ENCODE results near the gene ACOT4. TPM values are rescaled to one million over a fixed set of nuclear protein-coding genes. Genes with fewer than 3 reads are reported as not detected.
"Not testable (repeated sequence)": the region's sequence is repeated elsewhere in the genome, so short reads cannot be mapped to it uniquely, and the experiment has no call there.

ACOT4 gene
- total and polyA plus RNA-seq, 4 donors: 0.60 to 4.2 (median 2.0) TPM

DNA sequence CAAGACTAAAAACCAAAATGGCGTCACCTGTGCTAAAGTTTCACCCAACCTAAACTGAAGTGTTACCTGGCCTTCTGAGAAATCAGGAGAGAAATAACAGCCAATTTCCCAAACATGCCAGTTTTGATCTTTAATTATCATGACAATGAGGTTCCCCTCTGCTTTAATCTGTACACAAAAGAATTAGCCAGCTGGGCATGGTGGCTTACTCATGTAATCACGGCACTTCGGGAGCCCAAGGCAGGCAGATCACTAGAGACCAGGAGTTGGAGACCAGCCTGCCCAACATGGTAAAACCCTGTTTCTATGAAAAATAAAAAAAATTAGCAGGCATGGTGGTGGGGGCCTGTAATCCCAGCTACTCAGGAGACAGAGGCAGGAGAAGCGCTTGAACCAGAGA, 37.8 kb upstream of the ACOT4 start:
- H3K9me3 ChIP-seq (ENCODE audit: control insufficient read depth in 4 of 4, insufficient read depth in 3 of 4, low read length in 3 of 4): no peaks in the 10 kb centered on the region
- TF ChIP-seq, protein P1, sequence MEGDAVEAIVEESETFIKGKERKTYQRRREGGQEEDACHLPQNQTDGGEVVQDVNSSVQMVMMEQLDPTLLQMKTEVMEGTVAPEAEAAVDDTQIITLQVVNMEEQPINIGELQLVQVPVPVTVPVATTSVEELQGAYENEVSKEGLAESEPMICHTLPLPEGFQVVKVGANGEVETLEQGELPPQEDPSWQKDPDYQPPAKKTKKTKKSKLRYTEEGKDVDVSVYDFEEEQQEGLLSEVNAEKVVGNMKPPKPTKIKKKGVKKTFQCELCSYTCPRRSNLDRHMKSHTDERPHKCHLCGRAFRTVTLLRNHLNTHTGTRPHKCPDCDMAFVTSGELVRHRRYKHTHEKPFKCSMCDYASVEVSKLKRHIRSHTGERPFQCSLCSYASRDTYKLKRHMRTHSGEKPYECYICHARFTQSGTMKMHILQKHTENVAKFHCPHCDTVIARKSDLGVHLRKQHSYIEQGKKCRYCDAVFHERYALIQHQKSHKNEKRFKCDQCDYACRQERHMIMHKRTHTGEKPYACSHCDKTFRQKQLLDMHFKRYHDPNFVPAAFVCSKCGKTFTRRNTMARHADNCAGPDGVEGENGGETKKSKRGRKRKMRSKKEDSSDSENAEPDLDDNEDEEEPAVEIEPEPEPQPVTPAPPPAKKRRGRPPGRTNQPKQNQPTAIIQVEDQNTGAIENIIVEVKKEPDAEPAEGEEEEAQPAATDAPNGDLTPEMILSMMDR (IDR thresholded peaks at IDR 0.05; ENCODE audit: control extremely low read depth, extremely low read depth): no peak
- no peaks in the 10 kb centered on the region for H3K36me3 ChIP-seq (ENCODE audit: control insufficient read depth in 4 of 4, insufficient read depth in 4 of 4, low read length in 4 of 4)
- no peaks in the 10 kb centered on the region for H3K4me1 ChIP-seq (ENCODE audit: control insufficient read depth in 5 of 5, insufficient read depth in 5 of 5, low read length in 5 of 5)
- H3K27ac ChIP-seq (ENCODE audit: low read depth in 1 of 2, low read length in 1 of 2): no peak overlapping the region
- no peak for ATAC-seq (ENCODE audit: insufficient read depth, low FRiP score)
- H3K27me3 ChIP-seq (ENCODE audit: control insufficient read depth in 3 of 3, insufficient read depth in 3 of 3, low read length in 2 of 3): no peaks in the 10 kb centered on the region
- H3K4me3 ChIP-seq: no peak overlapping the region
- no peak overlapping the region for H3K9ac ChIP-seq (ENCODE audit: insufficient read depth in 1 of 2, low read length in 2 of 2)
- WGBS, 2 donors: 98% methylated on average over 4 of the region's 4 CpGs; no CpG with 5 or more reads in 1 of the 2 donors
- no peak for DNase-seq

- not testable (repeated sequence) for H3K27me3 ChIP-seq (ENCODE audit: control insufficient read depth in 3 of 3, insufficient read depth in 3 of 3, low read length in 2 of 3); H3K27ac ChIP-seq (ENCODE audit: low read depth in 1 of 2, low read length in 1 of 2); H3K4me3 ChIP-seq; H3K9ac ChIP-seq (ENCODE audit: insufficient read depth in 1 of 2, low read length in 2 of 2); H3K36me3 ChIP-seq (ENCODE audit: control insufficient read depth in 4 of 4, insufficient read depth in 4 of 4, low read length in 4 of 4); H3K4me1 ChIP-seq (ENCODE audit: control insufficient read depth in 5 of 5, insufficient read depth in 5 of 5, low read length in 5 of 5); ATAC-seq (ENCODE audit: insufficient read depth, low FRiP score); DNase-seq; H3K9me3 ChIP-seq (ENCODE audit: control insufficient read depth in 4 of 4, insufficient read depth in 3 of 4, low read length in 3 of 4)
- WGBS, 2 donors: 39% methylated on average over 2 of the region's 2 CpGs; no CpG with 5 or more reads in 1 of the 2 donors
Observed at GRCh38 chr14:73557201-73557600, 34.5 kb upstream of the ACOT4 start.

- DNase-seq; H3K9ac ChIP-seq (ENCODE audit: insufficient read depth in 1 of 2, low read length in 2 of 2); H3K9me3 ChIP-seq (ENCODE audit: control insufficient read depth in 4 of 4, insufficient read depth in 3 of 4, low read length in 3 of 4); H3K27me3 ChIP-seq (ENCODE audit: control insufficient read depth in 3 of 3, insufficient read depth in 3 of 3, low read length in 2 of 3); H3K27ac ChIP-seq (ENCODE audit: low read depth in 1 of 2, low read length in 1 of 2); H3K4me3 ChIP-seq; H3K36me3 ChIP-seq (ENCODE audit: control insufficient read depth in 4 of 4, insufficient read depth in 4 of 4, low read length in 4 of 4); H3K4me1 ChIP-seq (ENCODE audit: control insufficient read depth in 5 of 5, insufficient read depth in 5 of 5, low read length in 5 of 5); ATAC-seq (ENCODE audit: insufficient read depth, low FRiP score): not testable (repeated sequence)
- WGBS, 2 donors: 82% methylated on average over 1 of the region's 2 CpGs; no CpG with 5 or more reads in 1 of the 2 donors
Observed at GRCh38 chr14:73558238-73558637, 33.4 kb upstream of the ACOT4 start.

- H3K9me3 ChIP-seq (ENCODE audit: control insufficient read depth in 4 of 4, insufficient read depth in 3 of 4, low read length in 3 of 4); DNase-seq; H3K36me3 ChIP-seq (ENCODE audit: control insufficient read depth in 4 of 4, insufficient read depth in 4 of 4, low read length in 4 of 4); H3K4me3 ChIP-seq; H3K9ac ChIP-seq (ENCODE audit: insufficient read depth in 1 of 2, low read length in 2 of 2); ATAC-seq (ENCODE audit: insufficient read depth, low FRiP score); H3K27me3 ChIP-seq (ENCODE audit: control insufficient read depth in 3 of 3, insufficient read depth in 3 of 3, low read length in 2 of 3); H3K27ac ChIP-seq (ENCODE audit: low read depth in 1 of 2, low read length in 1 of 2); H3K4me1 ChIP-seq (ENCODE audit: control insufficient read depth in 5 of 5, insufficient read depth in 5 of 5, low read length in 5 of 5): not testable (repeated sequence)
- WGBS, 2 donors: 94 to 96% methylated on average over 7 of the region's 7 CpGs
Observed at GRCh38 chr14:73562256-73562655, 29.4 kb upstream of the ACOT4 start.

- not testable (repeated sequence) for DNase-seq; H3K36me3 ChIP-seq (ENCODE audit: control insufficient read depth in 4 of 4, insufficient read depth in 4 of 4, low read length in 4 of 4); H3K27ac ChIP-seq (ENCODE audit: low read depth in 1 of 2, low read length in 1 of 2); H3K9ac ChIP-seq (ENCODE audit: insufficient read depth in 1 of 2, low read length in 2 of 2); ATAC-seq (ENCODE audit: insufficient read depth, low FRiP score); H3K27me3 ChIP-seq (ENCODE audit: control insufficient read depth in 3 of 3, insufficient read depth in 3 of 3, low read length in 2 of 3); H3K9me3 ChIP-seq (ENCODE audit: control insufficient read depth in 4 of 4, insufficient read depth in 3 of 4, low read length in 3 of 4); H3K4me1 ChIP-seq (ENCODE audit: control insufficient read depth in 5 of 5, insufficient read depth in 5 of 5, low read length in 5 of 5); H3K4me3 ChIP-seq
- 82 to 91% methylated on average over 6 of the region's 6 CpGs for WGBS, 2 donors
Observed at GRCh38 chr14:73562696-73563095, 29.0 kb upstream of the ACOT4 start.

DNA sequence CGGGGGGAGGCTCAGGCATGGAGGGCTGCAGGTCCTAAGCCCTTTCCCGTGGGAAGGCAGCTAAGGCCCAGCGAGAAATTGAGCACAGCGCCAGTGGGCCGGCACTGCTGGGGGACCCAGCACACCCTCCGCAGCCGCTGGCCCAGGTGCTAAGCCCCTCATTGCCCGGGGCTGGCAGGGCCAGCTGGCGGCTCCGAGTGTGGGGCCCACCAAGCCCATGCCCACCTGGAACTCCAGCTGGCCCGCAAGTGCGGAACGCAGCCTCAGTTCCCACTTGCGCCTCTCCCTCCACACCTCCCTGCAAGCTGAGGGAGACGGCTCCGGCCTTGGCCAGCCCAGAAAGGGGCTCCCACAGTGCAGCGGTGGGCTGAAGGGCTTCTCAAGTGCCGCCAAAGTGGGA, 25.2 kb upstream of the ACOT4 start:
- H3K4me3 ChIP-seq; H3K27me3 ChIP-seq (ENCODE audit: control insufficient read depth in 3 of 3, insufficient read depth in 3 of 3, low read length in 2 of 3); H3K9me3 ChIP-seq (ENCODE audit: control insufficient read depth in 4 of 4, insufficient read depth in 3 of 4, low read length in 3 of 4); H3K9ac ChIP-seq (ENCODE audit: insufficient read depth in 1 of 2, low read length in 2 of 2); H3K27ac ChIP-seq (ENCODE audit: low read depth in 1 of 2, low read length in 1 of 2); H3K36me3 ChIP-seq (ENCODE audit: control insufficient read depth in 4 of 4, insufficient read depth in 4 of 4, low read length in 4 of 4); ATAC-seq (ENCODE audit: insufficient read depth, low FRiP score); DNase-seq: not testable (repeated sequence)
- H3K4me1 ChIP-seq (ENCODE audit: control insufficient read depth in 5 of 5, insufficient read depth in 5 of 5, low read length in 5 of 5): peaks cover 6 to 16% (median 14%) of the 10 kb centered on the region in 5 donors
- WGBS, 2 donors: 87 to 97% methylated on average over 17 to 18 of the region's 18 CpGs

GRCh38 chr14:73566935-73567334, 24.7 kb upstream of the ACOT4 start:
- ATAC-seq (ENCODE audit: insufficient read depth, low FRiP score); H3K9me3 ChIP-seq (ENCODE audit: control insufficient read depth in 4 of 4, insufficient read depth in 3 of 4, low read length in 3 of 4); H3K4me3 ChIP-seq; DNase-seq; H3K27me3 ChIP-seq (ENCODE audit: control insufficient read depth in 3 of 3, insufficient read depth in 3 of 3, low read length in 2 of 3); H3K9ac ChIP-seq (ENCODE audit: insufficient read depth in 1 of 2, low read length in 2 of 2); H3K36me3 ChIP-seq (ENCODE audit: control insufficient read depth in 4 of 4, insufficient read depth in 4 of 4, low read length in 4 of 4); H3K27ac ChIP-seq (ENCODE audit: low read depth in 1 of 2, low read length in 1 of 2): not testable (repeated sequence)
- WGBS, 2 donors: 88 to 97% methylated on average over 6 of the region's 6 CpGs
- H3K4me1 ChIP-seq (ENCODE audit: control insufficient read depth in 5 of 5, insufficient read depth in 5 of 5, low read length in 5 of 5): peaks cover 6 to 16% (median 14%) of the 10 kb centered on the region in 5 donors

Data from lung (tissue), 12 donors.